ENCODE data around the gene FEZF2.

FEZF2 gene

DNA sequence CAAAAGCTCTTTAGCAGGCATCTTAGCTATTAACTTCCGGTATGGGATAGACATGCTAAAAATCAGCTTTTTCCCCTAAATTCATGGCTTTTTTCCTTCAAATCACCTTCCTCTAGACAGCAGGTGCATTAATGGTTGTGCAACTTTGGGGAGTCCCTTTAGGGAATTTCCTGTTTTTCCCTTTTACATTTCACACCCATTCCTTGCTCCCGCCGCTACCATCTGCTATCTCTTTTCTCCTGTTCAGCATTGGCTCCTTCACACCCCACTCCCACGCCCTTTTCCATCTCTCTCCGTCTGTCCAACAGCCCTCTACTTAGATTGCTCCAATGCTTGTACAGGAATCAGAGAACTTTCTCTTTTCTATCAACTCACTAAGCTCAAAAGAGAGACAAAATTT is 43.4 kb downstream of the FEZF2 start:
- DNase-seq (ENCODE audit: low read depth): no peak

DNA sequence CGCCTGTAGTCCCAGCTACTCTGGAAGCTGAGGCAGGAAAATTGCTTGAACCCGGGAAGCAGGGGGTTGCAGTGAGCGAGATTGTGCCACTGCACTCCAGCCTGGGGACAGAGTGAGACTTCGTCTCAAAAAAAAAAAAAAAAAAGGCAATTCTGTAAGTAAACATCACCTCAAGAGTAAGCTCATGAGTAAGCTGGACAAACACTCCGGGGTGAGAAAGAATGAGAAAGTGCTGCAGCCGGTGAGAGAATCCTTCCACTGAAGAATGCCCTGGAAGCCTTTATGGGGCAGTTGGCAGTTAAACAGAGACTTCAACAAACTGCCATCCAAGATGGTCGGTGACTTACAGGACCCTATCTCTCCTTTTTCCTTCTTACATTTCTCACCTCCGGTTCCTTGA is 47.5 kb downstream of the FEZF2 start:
- DNase-seq (ENCODE audit: low read depth): no peak

DNA sequence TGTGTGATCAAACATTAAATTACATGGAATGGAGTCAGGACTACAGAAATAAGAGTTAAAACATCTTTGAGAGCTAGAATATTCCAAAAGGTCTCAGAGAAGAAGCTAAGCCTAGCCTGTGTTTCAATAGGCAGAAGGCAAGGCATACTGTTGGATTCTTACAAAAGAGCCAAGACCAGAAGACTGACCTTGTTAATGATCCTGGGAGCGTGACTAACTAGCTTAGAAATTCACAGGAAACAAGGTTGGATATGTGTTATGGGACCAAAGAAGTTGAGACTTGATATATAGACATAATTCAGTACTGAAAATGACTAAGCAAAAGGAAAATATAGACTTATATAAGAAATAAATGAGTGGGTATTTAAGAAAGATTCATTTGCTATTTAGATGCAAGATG is 50.1 kb downstream of the FEZF2 start:
- no peak for DNase-seq (ENCODE audit: low read depth)
